ENCODE results near the gene SLC27A5. TPM values are rescaled to one million over a fixed set of nuclear protein-coding genes. Genes with fewer than 3 reads are reported as not detected.
A peak's percentile ranks its signal among the peaks of the same experiment; 100 is the strongest.

SLC27A5 gene
- total and polyA plus RNA-seq, 9 of the 15 experiments (the other 6 are each of a cell fraction or from before 2014, with no cell fraction given) = 42.2 to 318 (median 64.7) TPM

- TF ChIP-seq ZNF318 (IDR thresholded peaks at IDR 0.05; ENCODE audit: borderline replicate concordance in 1 of 2, low read depth in 1 of 2) (no peak), RFX5 (IDR thresholded peaks at IDR 0.05; ENCODE audit: low read depth, low read length) (no peak), RCOR1 (IDR thresholded peaks at IDR 0.05; ENCODE audit: borderline replicate concordance in 1 of 2, low read depth in 2 of 2, low read length in 2 of 2) (0 out of 4 replicates have a peak, but pooled peaks of 1 of the 2 experiments have one; percentile 4), NFRKB (IDR thresholded peaks at IDR 0.05; ENCODE audit: low read depth) (no peak), ZNF511 (CRISPR knock-in tag; IDR thresholded peaks at IDR 0.05) (no peak; the same call in 1 of the 2 replicates), NCOA1 (IDR thresholded peaks at IDR 0.05; ENCODE audit: low read depth) (no peak), NCOR1 (IDR thresholded peaks at IDR 0.05) (no peak), PPARD (CRISPR knock-in tag; IDR thresholded peaks at IDR 0.05) (no peak), IFI16 (CRISPR knock-in tag; IDR thresholded peaks at IDR 0.05) (no peak), PHTF2 (CRISPR knock-in tag; IDR thresholded peaks at IDR 0.05) (no peak), MIER1 (IDR thresholded peaks at IDR 0.05; ENCODE audit: low read depth) (no peak), CBFB (CRISPR knock-in tag; IDR thresholded peaks at IDR 0.05) (no peak), E2F3 (CRISPR knock-in tag; IDR thresholded peaks at IDR 0.05) (no peak), SREBF1 (IDR thresholded peaks at IDR 0.05; ENCODE audit: borderline replicate concordance, low read depth, low read length) (no peak), ILK (tag; IDR thresholded peaks at IDR 0.05; ENCODE audit: borderline replicate concordance, low read depth) (no peak)
- TF ChIP-seq, protein P1, sequence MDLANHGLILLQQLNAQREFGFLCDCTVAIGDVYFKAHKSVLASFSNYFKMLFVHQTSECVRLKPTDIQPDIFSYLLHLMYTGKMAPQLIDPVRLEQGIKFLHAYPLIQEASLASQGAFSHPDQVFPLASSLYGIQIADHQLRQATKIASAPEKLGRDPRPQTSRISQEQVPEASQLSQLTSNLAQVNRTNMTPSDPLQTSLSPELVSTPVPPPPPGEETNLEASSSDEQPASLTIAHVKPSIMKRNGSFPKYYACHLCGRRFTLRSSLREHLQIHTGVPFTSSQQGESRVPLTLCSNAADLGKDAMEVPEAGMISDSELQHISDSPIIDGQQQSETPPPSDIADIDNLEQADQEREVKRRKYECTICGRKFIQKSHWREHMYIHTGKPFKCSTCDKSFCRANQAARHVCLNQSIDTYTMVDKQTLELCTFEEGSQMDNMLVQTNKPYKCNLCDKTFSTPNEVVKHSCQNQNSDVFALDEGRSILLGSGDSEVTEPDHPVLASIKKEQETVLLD (IDR thresholded peaks at IDR 0.05) = peak; percentile 89
These were observed 47.0 kb upstream of the SLC27A5 start (continued) for GRCh38 chr19:58558623-58559274.

All from K562 (cell line).